SU-DHL-6 (cell line): ENCODE data around the gene RGL4.

Experiments used
- EZH2phosphoT487 ChIP-seq: fragments of 200-600 bp; sonication (generic), shearing (Covaris generic); conservative IDR thresholded peaks from 2 replicates; pipeline ENCODE4 v1.6.1; 2018; ENCODE audit warnings: mild to moderate bottlenecking, antibody characterized with exemption, low read length, moderate library complexity, mixed read lengths
- TF ChIP-seq, protein P1 (sequence below): fragments of 200-600 bp; sonication (generic); IDR thresholded peaks from one replicate; pipeline ENCODE4 v1.5.1; 2017; ENCODE audit warnings: antibody characterized with exemption, mild to moderate bottlenecking, low read length, moderate library complexity; ENCODE audit not compliant: insufficient read depth, poor library complexity, severe bottlenecking

DNA sequence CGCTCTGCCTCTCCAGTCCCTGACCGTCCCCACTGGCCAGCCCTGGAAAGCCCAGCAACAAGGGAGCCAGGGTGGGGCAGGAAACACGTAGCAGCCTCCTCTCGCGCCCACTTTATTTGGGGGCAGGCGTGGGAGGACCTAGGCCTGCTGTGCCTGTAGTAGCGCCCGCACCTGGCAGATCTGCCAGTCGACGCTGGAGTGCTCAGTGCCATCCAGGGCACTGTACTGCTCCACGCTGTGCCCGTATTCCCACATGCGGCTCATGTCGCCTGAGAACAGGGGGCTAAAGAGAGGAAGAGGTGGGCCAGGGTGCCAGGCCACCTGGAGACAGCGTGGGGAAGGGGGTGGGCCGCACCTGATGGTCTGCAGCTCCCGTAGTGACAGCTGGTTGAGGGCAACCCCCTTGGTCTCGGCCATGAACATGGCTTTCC lies 41.7 kb upstream of the RGL4 start:
- no peak for TF ChIP-seq EZH2phosphoT487
- TF ChIP-seq, protein P1, sequence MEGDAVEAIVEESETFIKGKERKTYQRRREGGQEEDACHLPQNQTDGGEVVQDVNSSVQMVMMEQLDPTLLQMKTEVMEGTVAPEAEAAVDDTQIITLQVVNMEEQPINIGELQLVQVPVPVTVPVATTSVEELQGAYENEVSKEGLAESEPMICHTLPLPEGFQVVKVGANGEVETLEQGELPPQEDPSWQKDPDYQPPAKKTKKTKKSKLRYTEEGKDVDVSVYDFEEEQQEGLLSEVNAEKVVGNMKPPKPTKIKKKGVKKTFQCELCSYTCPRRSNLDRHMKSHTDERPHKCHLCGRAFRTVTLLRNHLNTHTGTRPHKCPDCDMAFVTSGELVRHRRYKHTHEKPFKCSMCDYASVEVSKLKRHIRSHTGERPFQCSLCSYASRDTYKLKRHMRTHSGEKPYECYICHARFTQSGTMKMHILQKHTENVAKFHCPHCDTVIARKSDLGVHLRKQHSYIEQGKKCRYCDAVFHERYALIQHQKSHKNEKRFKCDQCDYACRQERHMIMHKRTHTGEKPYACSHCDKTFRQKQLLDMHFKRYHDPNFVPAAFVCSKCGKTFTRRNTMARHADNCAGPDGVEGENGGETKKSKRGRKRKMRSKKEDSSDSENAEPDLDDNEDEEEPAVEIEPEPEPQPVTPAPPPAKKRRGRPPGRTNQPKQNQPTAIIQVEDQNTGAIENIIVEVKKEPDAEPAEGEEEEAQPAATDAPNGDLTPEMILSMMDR, result no peak
